22Rv1 (cell line): ENCODE results near the gene OR10Z1.

ENCODE experiments used
- CTCF ChIP-seq: fragments of 450-650 bp; IDR thresholded peaks from 2 replicates; pipeline ENCODE4 v1.5.1; 2017; ENCODE audit warnings: mild to moderate bottlenecking
- ZFX ChIP-seq: fragments of 450-650 bp; IDR thresholded peaks from 2 replicates; pipeline ENCODE4 v1.6.1; 2017; ENCODE audit warnings: antibody characterized with exemption, borderline replicate concordance

DNA sequence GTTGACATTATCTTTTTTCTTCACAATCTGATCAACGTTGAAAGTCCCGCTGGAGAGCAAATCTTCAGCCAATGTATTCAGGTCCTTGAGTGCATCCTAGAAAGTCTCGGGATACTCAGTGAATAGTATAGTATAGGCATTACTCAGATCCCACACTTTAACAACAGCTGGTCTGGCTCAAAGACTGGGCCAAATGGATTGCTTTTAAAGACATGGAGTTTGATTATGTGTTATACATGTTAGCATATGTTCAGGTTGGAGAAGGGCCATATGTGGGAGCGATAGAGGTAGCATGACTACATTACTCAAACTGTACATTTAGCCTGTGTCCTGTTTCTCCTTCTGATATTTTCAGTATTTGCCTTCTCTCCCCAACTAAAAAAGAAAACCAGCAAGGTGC lies 33.1 kb downstream of the OR10Z1 start:
- TF ChIP-seq CTCF: no peak
- no peak for TF ChIP-seq ZFX
